VCaP (cell line): ENCODE measurements around the gene AVPR1B.

Experiments
- H3K27ac ChIP-seq: fragments of 450-650 bp; 2 replicates; pipeline ENCODE4 v1.5.1; 2017
- TF ChIP-seq, protein P1 (sequence below): fragments of 450-650 bp; conservative IDR thresholded peaks from 2 replicates; pipeline ENCODE4 v1.5.1; 2017; ENCODE audit warnings: mild to moderate bottlenecking, moderate library complexity

Gene AVPR1B, protein sequence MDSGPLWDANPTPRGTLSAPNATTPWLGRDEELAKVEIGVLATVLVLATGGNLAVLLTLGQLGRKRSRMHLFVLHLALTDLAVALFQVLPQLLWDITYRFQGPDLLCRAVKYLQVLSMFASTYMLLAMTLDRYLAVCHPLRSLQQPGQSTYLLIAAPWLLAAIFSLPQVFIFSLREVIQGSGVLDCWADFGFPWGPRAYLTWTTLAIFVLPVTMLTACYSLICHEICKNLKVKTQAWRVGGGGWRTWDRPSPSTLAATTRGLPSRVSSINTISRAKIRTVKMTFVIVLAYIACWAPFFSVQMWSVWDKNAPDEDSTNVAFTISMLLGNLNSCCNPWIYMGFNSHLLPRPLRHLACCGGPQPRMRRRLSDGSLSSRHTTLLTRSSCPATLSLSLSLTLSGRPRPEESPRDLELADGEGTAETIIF

DNA sequence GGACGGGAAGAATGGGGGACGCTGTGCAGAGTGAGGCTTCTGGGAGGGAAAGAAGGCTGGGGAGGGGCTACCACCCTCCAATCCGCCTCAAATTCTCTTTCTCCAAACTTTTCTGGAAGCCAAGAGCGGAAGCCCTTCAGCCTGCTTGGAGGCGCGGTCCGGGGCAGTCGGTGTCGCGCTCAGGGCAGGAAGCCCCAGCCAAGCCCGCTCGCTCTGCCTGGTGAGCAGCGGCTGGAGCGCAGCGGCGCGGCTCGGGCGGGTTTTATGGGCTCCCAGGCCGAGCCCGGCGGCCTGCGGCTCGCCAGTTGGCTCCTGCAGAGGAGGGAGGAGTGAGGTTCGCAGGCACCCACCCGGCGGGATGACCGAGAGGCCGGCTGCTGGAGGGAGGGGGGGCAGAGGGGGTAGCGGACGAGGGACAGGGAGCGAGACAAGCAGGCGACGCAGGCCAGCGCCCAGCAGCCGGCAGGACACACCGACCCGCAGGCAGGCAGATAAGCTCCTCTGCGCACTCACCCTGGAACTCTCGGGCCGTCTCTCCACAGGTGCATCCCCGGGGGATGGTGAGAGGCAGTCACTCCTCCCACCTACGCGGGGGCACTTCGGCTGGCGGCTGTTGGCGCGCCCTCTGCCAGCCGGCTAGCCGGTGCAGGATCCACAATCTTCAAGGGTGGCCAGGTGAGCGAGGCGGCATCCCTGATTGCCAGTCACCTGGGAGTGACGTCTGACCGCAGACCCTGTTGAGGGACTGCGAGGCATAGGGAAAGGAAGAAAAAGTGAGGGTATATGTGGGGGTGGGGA lies at the start of gene AVPR1B:
Gene AVPR1B (minus strand): TSS at position 238 of the 798 bp plus-strand sequence. CDS start 498 bp downstream, outside the sequence.
- TF ChIP-seq, protein P1, sequence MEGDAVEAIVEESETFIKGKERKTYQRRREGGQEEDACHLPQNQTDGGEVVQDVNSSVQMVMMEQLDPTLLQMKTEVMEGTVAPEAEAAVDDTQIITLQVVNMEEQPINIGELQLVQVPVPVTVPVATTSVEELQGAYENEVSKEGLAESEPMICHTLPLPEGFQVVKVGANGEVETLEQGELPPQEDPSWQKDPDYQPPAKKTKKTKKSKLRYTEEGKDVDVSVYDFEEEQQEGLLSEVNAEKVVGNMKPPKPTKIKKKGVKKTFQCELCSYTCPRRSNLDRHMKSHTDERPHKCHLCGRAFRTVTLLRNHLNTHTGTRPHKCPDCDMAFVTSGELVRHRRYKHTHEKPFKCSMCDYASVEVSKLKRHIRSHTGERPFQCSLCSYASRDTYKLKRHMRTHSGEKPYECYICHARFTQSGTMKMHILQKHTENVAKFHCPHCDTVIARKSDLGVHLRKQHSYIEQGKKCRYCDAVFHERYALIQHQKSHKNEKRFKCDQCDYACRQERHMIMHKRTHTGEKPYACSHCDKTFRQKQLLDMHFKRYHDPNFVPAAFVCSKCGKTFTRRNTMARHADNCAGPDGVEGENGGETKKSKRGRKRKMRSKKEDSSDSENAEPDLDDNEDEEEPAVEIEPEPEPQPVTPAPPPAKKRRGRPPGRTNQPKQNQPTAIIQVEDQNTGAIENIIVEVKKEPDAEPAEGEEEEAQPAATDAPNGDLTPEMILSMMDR, result peak; percentile 60
- H3K27ac ChIP-seq, result peak within 1 kb of the TSS; percentile 99

DNA sequence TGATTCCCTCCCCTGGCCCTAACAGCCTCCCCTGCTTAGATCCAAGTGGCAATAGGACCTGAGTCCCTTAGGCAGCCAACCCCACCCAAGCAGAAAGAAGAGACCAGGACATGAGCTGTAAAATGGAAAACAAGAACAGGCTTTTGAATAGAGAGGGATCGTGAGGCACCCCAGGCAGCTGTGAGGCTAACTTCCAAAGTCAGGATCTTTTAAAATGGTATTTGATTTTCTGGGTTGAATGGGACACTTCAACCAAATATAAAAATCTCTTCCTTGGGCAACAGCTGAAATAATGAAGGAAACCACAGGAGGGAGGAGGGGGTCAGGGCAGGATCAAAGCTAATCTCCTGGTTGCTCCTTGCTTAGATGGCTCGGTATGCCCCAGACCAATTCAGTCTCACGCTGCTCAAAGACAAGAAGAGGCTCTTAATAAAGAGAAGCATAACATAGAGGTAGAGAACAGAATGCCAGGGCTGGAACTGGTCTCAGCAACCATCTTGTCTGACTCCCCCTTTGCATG lies 28.6 kb upstream of the AVPR1B start:
- peak overlapping the region; percentile 69 for H3K27ac ChIP-seq
- TF ChIP-seq, protein P1, result no peak

DNA sequence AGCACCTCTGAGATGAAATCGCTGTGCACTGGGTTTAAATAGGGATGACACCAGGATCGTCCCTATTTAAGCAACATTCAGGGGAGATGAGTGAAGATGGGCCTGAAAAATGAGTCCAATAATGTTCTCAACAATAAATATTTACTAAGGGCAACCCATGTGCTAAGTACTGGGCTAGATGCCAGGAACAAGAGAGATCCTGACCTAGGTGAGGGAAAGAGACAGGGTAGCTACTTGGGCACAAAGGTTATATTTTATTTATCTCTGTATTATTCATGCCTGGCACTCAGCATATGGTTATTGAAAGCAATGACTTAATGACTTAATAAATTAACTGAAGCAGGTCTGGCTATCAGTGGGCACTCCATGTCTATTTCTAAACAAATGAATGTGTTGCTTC lies 27.4 kb upstream of the AVPR1B start:
- TF ChIP-seq, protein P1, result no peak

DNA sequence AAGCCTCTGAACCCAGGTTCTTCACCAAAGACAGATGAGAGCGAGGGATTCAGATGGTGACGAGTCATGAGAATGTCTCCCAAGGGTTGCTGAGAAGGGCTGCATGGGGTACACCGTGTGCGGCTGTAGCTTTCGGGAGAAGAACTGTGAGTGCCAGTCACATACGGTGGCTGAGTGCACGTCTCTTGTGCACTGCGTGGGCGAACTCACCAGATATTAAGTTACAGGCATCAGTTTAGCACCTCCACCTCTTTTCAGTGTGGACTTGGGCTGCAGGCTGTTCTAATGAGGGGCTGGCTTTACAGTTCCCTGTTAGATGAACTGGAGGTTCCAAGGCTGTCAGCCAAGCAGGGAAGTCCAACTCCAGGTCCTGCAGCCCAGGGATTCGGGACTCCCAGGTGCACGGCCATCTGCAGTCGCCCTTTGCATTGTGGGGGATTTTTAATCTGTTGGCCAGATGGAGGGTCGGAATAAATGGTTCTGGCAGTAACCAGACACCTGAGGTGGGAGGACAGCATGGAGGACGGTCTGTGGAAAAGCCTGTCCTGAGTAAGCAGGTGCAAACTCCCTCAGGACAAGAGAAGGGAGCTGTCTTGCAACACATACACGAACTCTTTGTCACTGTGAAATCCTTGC lies 26.5 kb upstream of the AVPR1B start:
- TF ChIP-seq, protein P1, result no peak
- H3K27ac ChIP-seq, result peak overlapping the region; percentile 69

More for the DNA sequence above, 27.4 kb upstream of the AVPR1B start:
- peak overlapping the region; percentile 69 for H3K27ac ChIP-seq

DNA sequence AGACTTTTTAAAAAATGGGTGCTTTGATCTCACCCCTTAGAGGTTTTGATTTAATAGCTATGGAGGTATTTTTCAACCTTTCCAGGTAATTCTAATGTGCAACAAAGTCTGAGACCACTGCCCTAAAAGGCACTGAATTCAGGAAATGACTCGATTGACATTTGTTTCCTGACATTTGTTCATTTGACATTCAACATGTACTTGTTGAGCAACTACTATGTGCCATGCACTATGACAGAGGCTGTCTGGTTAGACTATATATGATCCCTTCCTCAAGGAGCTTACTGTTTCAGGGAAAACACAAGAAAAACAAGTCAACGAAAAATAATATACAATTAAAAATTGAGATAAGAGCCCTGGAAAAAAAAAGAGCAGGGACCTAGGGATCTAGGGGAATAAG lies 25.6 kb upstream of the AVPR1B start:
- TF ChIP-seq, protein P1, result no peak

DNA sequence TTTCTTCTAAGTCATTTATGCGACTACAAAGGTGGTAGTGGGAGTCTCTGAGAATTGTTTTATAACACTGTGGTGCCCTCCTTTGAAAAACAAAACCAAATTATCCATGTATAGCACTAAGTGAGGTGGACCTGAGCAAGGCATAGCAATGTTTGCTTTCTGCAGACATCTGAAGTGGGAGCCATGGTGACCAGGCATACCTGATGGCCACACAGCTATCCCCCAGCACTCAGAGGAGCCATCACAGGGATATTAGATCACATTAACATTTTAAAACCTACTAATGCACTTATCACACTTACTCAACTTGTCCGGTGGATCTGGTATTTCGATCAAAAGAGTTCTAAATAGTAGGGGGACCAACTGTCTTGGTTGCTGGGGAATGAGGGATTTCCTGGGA lies 24.8 kb upstream of the AVPR1B start:
- H3K27ac ChIP-seq, result peak overlapping the region; percentile 22; the same call in 1 of the 2 replicates
- TF ChIP-seq, protein P1, result no peak

More for the DNA sequence above, 25.6 kb upstream of the AVPR1B start:
- H3K27ac ChIP-seq, result peak overlapping the region; percentile 69; the same call in 1 of the 2 replicates
